ENCODE results near the gene PRAC2. TPM values are rescaled to one million over a fixed set of nuclear protein-coding genes. Genes with fewer than 3 reads are reported as not detected.

PRAC2 gene
- polyA plus RNA-seq, 1 donor (not counting 4 experiments of a cell fraction or from before 2014, with no cell fraction given) = not detected

DNA sequence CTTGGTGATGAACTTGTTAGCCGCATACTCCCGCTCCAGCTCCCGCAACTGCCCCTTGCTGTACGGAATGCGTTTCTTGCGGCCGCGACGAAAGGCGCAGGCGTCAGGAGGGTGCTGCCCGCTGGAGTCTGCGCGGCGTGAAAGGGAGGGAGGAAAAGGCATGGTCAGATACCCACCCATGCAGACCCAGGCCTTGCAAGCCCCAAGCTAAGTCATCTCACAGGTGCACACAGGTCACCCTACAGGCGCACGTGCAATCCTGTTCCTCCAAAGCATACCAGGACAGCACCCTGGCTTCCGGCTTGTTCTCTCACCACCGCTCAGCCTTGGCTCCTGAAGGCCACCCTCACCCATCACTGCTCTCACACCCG is 3.9 kb downstream of the PRAC2 start:
- H2AFZ ChIP-seq (ENCODE audit: control insufficient read depth, low read length) = no peak overlapping the region
- no peak overlapping the region for H3K27ac ChIP-seq (ENCODE audit: control insufficient read depth, insufficient read depth, low read length)
- peaks cover 4% of the 10 kb centered on the region for H3K4me1 ChIP-seq (ENCODE audit: control insufficient read depth, extremely low read depth, insufficient read depth, low read length)
- H3K79me2 ChIP-seq (ENCODE audit: control insufficient read depth, insufficient read depth, low read length) = no peaks in the 10 kb centered on the region
- H3K4me3 ChIP-seq (ENCODE audit: control insufficient read depth in 2 of 3, extremely low read depth in 1 of 3, insufficient read depth in 2 of 3, low read depth in 1 of 3, low read length in 3 of 3) = no peak overlapping the region
- dilution Hi-C loops (cut with MboI; ENCODE audit: extremely low pct_ligation_motif_present, low sequenced_read_pairs) = no loop called here
- H3K9me1 ChIP-seq (ENCODE audit: control insufficient read depth, extremely low read depth, insufficient read depth, low read length) = no peaks in the 10 kb centered on the region
- H3K36me3 ChIP-seq (ENCODE audit: control insufficient read depth in 2 of 2, extremely low read depth in 1 of 2, insufficient read depth in 2 of 2, low read length in 2 of 2) = no peaks in the 10 kb centered on the region
- FAIRE-seq = no peak
- no peaks in the 10 kb centered on the region for H4K20me1 ChIP-seq (ENCODE audit: control insufficient read depth, extremely low read depth, insufficient read depth, low read length)
- no peak overlapping the region for H3K4me2 ChIP-seq (ENCODE audit: control insufficient read depth, extremely low read depth, insufficient read depth, low read depth, low read length)
- no peak overlapping the region for H3K9ac ChIP-seq (ENCODE audit: control insufficient read depth, extremely low read depth, insufficient read depth, low read length)
- H3K9me3 ChIP-seq (ENCODE audit: control insufficient read depth, low read depth, low read length) = no peaks in the 10 kb centered on the region
- H3K27me3 ChIP-seq (ENCODE audit: control insufficient read depth, extremely low read depth, insufficient read depth, low read length) = peaks cover 99% of the 10 kb centered on the region
- TF ChIP-seq EZH2 (IDR thresholded peaks at IDR 0.05; ENCODE audit: low read length) = no peak
- TF ChIP-seq, protein P1, sequence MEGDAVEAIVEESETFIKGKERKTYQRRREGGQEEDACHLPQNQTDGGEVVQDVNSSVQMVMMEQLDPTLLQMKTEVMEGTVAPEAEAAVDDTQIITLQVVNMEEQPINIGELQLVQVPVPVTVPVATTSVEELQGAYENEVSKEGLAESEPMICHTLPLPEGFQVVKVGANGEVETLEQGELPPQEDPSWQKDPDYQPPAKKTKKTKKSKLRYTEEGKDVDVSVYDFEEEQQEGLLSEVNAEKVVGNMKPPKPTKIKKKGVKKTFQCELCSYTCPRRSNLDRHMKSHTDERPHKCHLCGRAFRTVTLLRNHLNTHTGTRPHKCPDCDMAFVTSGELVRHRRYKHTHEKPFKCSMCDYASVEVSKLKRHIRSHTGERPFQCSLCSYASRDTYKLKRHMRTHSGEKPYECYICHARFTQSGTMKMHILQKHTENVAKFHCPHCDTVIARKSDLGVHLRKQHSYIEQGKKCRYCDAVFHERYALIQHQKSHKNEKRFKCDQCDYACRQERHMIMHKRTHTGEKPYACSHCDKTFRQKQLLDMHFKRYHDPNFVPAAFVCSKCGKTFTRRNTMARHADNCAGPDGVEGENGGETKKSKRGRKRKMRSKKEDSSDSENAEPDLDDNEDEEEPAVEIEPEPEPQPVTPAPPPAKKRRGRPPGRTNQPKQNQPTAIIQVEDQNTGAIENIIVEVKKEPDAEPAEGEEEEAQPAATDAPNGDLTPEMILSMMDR (optimal IDR thresholded peaks at IDR 0.05 in 1 of 3, IDR thresholded peaks at IDR 0.05 in 1 of 3, conservative IDR thresholded peaks at IDR 0.05 in 1 of 3; ENCODE audit: extremely low read depth in 1 of 3, insufficient read depth in 2 of 3, low read length in 3 of 3) = no peak
- DNase-seq (ENCODE audit: low read depth, low spot score) = no peak

DNA sequence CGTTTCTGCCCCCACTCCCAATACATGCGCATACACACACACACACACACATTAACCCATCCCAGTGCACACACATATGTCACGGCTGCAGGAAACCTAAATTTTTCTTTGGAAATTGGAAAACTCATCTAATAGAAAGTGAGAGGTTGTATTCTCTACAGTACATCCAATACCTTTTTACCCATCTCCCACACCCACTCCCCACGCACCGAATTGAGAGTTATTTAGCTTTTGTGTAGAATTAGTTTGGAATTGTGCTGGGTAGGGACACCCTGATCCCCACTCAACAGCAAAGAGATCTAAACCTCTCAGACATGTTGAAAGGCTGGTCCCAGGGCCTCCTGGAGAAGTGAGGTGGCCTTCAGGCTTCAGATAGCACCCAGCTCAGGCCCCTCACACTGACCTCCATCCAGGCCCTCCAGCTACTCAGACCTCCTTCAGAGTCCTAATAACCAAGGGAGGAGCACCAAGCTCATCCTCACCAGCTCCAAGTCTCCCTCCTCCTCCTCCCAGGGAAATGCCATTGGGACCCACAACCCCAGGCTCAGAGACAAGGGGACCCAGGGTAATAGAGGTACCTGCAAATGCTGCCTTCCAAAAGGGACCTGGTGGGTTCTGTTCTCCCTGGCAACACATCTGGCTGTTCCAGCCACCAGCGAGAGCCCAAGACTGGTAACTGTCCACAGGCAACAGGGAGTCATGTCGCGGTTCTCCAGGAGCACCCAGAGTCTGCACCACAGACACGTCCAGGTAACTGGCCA is 4.6 kb downstream of the PRAC2 start:
- Histone ChIP-seq H3K27me3 (ENCODE audit: control insufficient read depth, extremely low read depth, insufficient read depth, low read length) (peaks cover 99% of the 10 kb centered on the region), H3K4me2 (ENCODE audit: control insufficient read depth, extremely low read depth, insufficient read depth, low read depth, low read length) (no peak overlapping the region), H3K9me3 (ENCODE audit: control insufficient read depth, low read depth, low read length) (no peaks in the 10 kb centered on the region), H2AFZ (ENCODE audit: control insufficient read depth, low read length) (no peak overlapping the region), H3K9me1 (ENCODE audit: control insufficient read depth, extremely low read depth, insufficient read depth, low read length) (no peaks in the 10 kb centered on the region), H3K79me2 (ENCODE audit: control insufficient read depth, insufficient read depth, low read length) (no peaks in the 10 kb centered on the region), H3K36me3 (ENCODE audit: control insufficient read depth in 2 of 2, extremely low read depth in 1 of 2, insufficient read depth in 2 of 2, low read length in 2 of 2) (no peaks in the 10 kb centered on the region), H3K9ac (ENCODE audit: control insufficient read depth, extremely low read depth, insufficient read depth, low read length) (no peak overlapping the region), H3K27ac (ENCODE audit: control insufficient read depth, insufficient read depth, low read length) (no peak overlapping the region), H3K4me3 (ENCODE audit: control insufficient read depth in 2 of 3, extremely low read depth in 1 of 3, insufficient read depth in 2 of 3, low read depth in 1 of 3, low read length in 3 of 3) (no peak overlapping the region), H4K20me1 (ENCODE audit: control insufficient read depth, extremely low read depth, insufficient read depth, low read length) (no peaks in the 10 kb centered on the region), H3K4me1 (ENCODE audit: control insufficient read depth, extremely low read depth, insufficient read depth, low read length) (peaks cover 4% of the 10 kb centered on the region)
- FAIRE-seq (no peak), DNase-seq (ENCODE audit: low read depth, low spot score) (no peak)
- no peak for TF ChIP-seq EZH2 (IDR thresholded peaks at IDR 0.05; ENCODE audit: low read length)
- TF ChIP-seq, protein P1 (optimal IDR thresholded peaks at IDR 0.05 in 1 of 3, IDR thresholded peaks at IDR 0.05 in 1 of 3, conservative IDR thresholded peaks at IDR 0.05 in 1 of 3; ENCODE audit: extremely low read depth in 1 of 3, insufficient read depth in 2 of 3, low read length in 3 of 3) = no peak
- dilution Hi-C loops (cut with MboI; ENCODE audit: extremely low pct_ligation_motif_present, low sequenced_read_pairs) = no loop called here

Data from keratinocyte (primary cell).